Measurements from ENCODE around the gene CACNB4.

- TF ChIP-seq CTCF (IDR thresholded peaks at IDR 0.05) = no peak
- TF ChIP-seq EP300 (IDR thresholded peaks at IDR 0.05) = no peak
- TF ChIP-seq POLR2A (IDR thresholded peaks at IDR 0.05) = no peak
These were observed 237.7 kb downstream of the CACNB4 start for GRCh38 chr2:151861174-151861573.

Measured in tibial nerve (tissue), 4 donors.